ENCODE results near the gene TBCD. TPM values are rescaled to one million over a fixed set of nuclear protein-coding genes. Genes with fewer than 3 reads are reported as not detected.

The TBCD gene
- total RNA-seq, 2 donors from 2014 or later: 64.0 to 123 TPM

GRCh38 chr17:82977606-82978005, 225.7 kb downstream of the TBCD start:
- Histone ChIP-seq H3K36me3 (no peaks in the 10 kb centered on the region), H3K9me3 (no peaks in the 10 kb centered on the region), H3K4me3 (no peak overlapping the region), H3K27me3 (replicated peaks; ENCODE audit: insufficient read depth) (no peaks in the 10 kb centered on the region), H3K27ac (no peak overlapping the region), H3K4me1 (replicated peaks) (no peaks in the 10 kb centered on the region)
- intact Hi-C loops (cut with DNase I): no loop called here
- DNase-seq (ENCODE audit: low spot score): no peak
- 88% methylated on average over 20 of the region's 20 CpGs for WGBS
- TF ChIP-seq CTCF (IDR thresholded peaks at IDR 0.05) (no peak), POLR2AphosphoS5 (IDR thresholded peaks at IDR 0.05) (no peak), POLR2A (IDR thresholded peaks at IDR 0.05) (no peak)

DNA sequence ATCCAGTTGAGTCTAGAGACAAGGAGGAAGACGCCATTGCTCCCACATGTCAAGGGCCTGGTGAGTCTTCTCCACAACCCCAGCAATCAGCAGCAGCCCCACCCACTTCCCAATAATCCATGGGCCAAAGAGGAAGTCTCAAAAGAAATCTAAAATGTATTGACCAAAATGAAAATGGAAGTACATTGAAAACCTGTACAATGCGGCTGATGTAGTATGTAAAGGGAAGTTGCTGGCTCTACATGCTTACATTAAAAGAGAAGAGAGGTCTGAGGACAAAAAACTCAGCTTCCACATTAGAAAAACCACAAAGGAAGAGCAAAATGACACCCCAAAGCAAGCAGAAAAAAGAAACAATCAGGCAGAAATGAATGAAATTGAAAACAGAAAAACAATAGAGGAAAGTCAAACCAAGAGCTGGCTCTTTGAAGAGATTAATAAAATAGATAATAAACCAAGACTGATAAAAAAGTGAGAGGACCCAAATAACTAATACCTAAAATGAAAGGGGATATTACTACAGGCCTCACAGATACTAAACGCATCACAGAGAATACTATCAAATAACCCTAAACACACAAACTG, 227.0 kb downstream of the TBCD start:
- H3K4me3 ChIP-seq: no peak overlapping the region
- H3K4me1 ChIP-seq (replicated peaks): no peaks in the 10 kb centered on the region
- DNase-seq (ENCODE audit: low spot score): no peak
- no peaks in the 10 kb centered on the region for H3K27me3 ChIP-seq (replicated peaks; ENCODE audit: insufficient read depth)
- TF ChIP-seq CTCF (IDR thresholded peaks at IDR 0.05) (no peak), POLR2AphosphoS5 (IDR thresholded peaks at IDR 0.05) (no peak), POLR2A (IDR thresholded peaks at IDR 0.05) (no peak)
- intact Hi-C loops (cut with DNase I): no loop called here
- no peaks in the 10 kb centered on the region for H3K36me3 ChIP-seq
- 94% methylated on average over 3 of the region's 3 CpGs for WGBS
- H3K27ac ChIP-seq: no peak overlapping the region
- no peaks in the 10 kb centered on the region for H3K9me3 ChIP-seq

- Histone ChIP-seq H3K36me3 (no peaks in the 10 kb centered on the region), H3K9me3 (no peaks in the 10 kb centered on the region), H3K4me3 (no peak overlapping the region), H3K27ac (no peak overlapping the region), H3K4me1 (replicated peaks) (no peaks in the 10 kb centered on the region), H3K27me3 (replicated peaks; ENCODE audit: insufficient read depth) (no peaks in the 10 kb centered on the region)
- 90% methylated on average over 1 of the region's 1 CpG for WGBS
- TF ChIP-seq CTCF (IDR thresholded peaks at IDR 0.05) (no peak), POLR2AphosphoS5 (IDR thresholded peaks at IDR 0.05) (no peak), POLR2A (IDR thresholded peaks at IDR 0.05) (no peak)
- no peak for DNase-seq (ENCODE audit: low spot score)
- intact Hi-C loops (cut with DNase I): no loop called here
These were observed 227.9 kb downstream of the TBCD start for GRCh38 chr17:82979718-82980117.

DNA sequence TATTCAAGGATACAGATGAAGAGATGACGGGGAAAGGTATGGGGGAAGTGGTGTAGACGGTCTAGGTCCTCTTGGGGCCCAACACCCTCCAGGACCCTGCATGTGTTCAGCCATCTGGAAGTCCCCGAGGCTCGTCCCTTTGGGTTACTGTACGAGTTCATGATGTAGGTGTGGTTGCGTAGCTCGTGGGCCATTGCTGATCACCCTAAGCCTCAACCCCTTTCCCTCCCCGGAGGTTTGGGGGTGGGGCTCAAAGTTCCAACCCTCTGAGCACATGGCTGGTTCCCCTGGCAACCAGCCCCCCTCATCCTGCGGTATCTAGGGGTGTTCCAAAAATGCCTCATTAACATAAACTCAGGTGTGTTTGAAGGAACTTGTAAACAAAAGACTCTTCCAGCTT, 228.8 kb downstream of the TBCD start:
- Histone ChIP-seq H3K36me3 (no peaks in the 10 kb centered on the region), H3K4me3 (no peak overlapping the region), H3K27ac (no peak overlapping the region), H3K9me3 (no peaks in the 10 kb centered on the region), H3K27me3 (replicated peaks; ENCODE audit: insufficient read depth) (no peaks in the 10 kb centered on the region), H3K4me1 (replicated peaks) (no peaks in the 10 kb centered on the region)
- 81% methylated on average over 9 of the region's 9 CpGs for whole genome bisulfite sequencing
- no peak for DNase-seq (ENCODE audit: low spot score)
- intact Hi-C loops (cut with DNase I): no loop called here
- TF ChIP-seq POLR2AphosphoS5 (IDR thresholded peaks at IDR 0.05) (no peak), CTCF (IDR thresholded peaks at IDR 0.05) (no peak), POLR2A (IDR thresholded peaks at IDR 0.05) (no peak)

DNA sequence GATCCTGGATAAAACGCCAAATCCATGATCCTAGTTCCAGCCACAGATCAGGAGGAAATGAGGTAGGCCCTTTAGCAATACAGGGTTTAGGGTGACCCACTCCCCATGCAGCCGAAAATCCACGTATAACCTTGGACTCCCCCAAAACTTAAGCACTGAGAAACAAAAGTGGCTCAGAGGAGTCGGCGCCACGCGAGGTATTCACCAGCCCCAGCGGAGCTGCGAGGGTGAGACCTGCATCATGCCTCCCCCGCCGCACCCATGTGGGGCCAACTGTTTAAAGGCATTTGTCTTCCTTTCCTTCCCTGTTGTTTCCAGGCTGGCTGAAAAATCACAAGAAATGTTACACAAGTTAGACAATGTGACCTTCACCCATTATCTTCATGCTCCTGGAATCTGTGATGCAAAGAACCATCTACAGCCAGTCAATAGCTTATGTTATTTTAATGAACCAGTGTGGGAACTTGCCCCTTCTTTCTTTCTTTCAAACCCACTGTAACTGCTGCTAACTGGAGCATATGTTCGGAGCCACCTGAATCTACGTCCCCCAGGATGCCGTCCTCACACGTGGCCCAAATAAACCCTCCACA, 229.4 kb downstream of the TBCD start:
- Histone ChIP-seq H3K27ac (no peak overlapping the region), H3K36me3 (no peaks in the 10 kb centered on the region), H3K4me1 (replicated peaks) (no peaks in the 10 kb centered on the region), H3K27me3 (replicated peaks; ENCODE audit: insufficient read depth) (no peaks in the 10 kb centered on the region), H3K4me3 (no peak overlapping the region), H3K9me3 (no peaks in the 10 kb centered on the region)
- DNase-seq (ENCODE audit: low spot score): no peak
- 90% methylated on average over 15 of the region's 15 CpGs for WGBS
- intact Hi-C loops (cut with DNase I): no loop called here
- no peak for TF ChIP-seq POLR2A (IDR thresholded peaks at IDR 0.05)
- TF ChIP-seq POLR2AphosphoS5 (IDR thresholded peaks at IDR 0.05): no peak
- TF ChIP-seq CTCF (IDR thresholded peaks at IDR 0.05): no peak
